Left ventricle myocardium superior (tissue), 1 donor: ENCODE results near the gene DIP2C. TPM values are rescaled to one million over a fixed set of nuclear protein-coding genes. Genes with fewer than 3 reads are reported as not detected.
"Not testable (repeated sequence)": the region's sequence is repeated elsewhere in the genome, so short reads cannot be mapped to it uniquely, and the experiment has no call there.

ENCODE experiments used
- ATAC-seq: fragments of 200-7000 bp; cut with Tn5 transposase; one replicate; pipeline ENCODE4 v1.9.1; 2020; ENCODE audit warnings: mild to moderate bottlenecking, moderate library complexity
- DNase-seq: peaks from one replicate; pipeline ENCODE4 v3.0.0-alpha.2; 2020
- intact Hi-C: fragments of 100-400 bp; cut with micrococcal nuclease; formaldehyde crosslinking; loops from one replicate; pipeline ENCODE4 v1.11.0; 2022
- total RNA-seq: library from RNA; stranded (reverse); fragmentation: NEBNext Ultra II Directional; extraction: Animal tissue kit (Norgen Biotek cat#: 25700); gene quantifications from one replicate; pipeline ENCODE4 v1.2.1, GENCODE V29; 2021
- donor health status: DM: no; HTN: yes; CAD: no; lungs with severe emphysema.

The DIP2C gene
- total RNA-seq, 1 donor from 2014 or later, result 32.6 TPM

GRCh38 chr10:437698-438490 is 251.6 kb downstream of the DIP2C start:
- no peak for ATAC-seq
- intact Hi-C loops, result no loop called here
- DNase-seq, result no peak

GRCh38 chr10:436911-437665 is 252.4 kb downstream of the DIP2C start:
- ATAC-seq (no peak), DNase-seq (no peak)
- intact Hi-C loops, result no loop called here

GRCh38 chr10:436013-436697 is 253.3 kb downstream of the DIP2C start:
- no peak for ATAC-seq
- intact Hi-C loops, result no loop called here

GRCh38 chr10:435397-435796 is 254.1 kb downstream of the DIP2C start:
- no peak for DNase-seq
- intact Hi-C loops, result no loop called here
- ATAC-seq, result no peak

More at GRCh38 chr10:436013-436697, 253.3 kb downstream of the DIP2C start:
- DNase-seq, result no peak

GRCh38 chr10:429696-430095 is 259.8 kb downstream of the DIP2C start:
- intact Hi-C loops, result no loop called here
- DNase-seq (no peak), ATAC-seq (no peak)

GRCh38 chr10:427761-428519 is 261.5 kb downstream of the DIP2C start:
- intact Hi-C loops, result no loop called here
- DNase-seq (no peak), ATAC-seq (no peak)

- intact Hi-C loops, ATAC-seq: not testable (repeated sequence)
These were observed 264.1 kb downstream of the DIP2C start for GRCh38 chr10:425365-425764.

GRCh38 chr10:424724-425123 is 264.7 kb downstream of the DIP2C start:
- ATAC-seq, intact Hi-C loops, DNase-seq: not testable (repeated sequence)

More at GRCh38 chr10:425365-425764, 264.1 kb downstream of the DIP2C start:
- not testable (repeated sequence) for DNase-seq

- ATAC-seq (no peak), DNase-seq (no peak)
- intact Hi-C loops, result no loop called here
These were observed 266.3 kb downstream of the DIP2C start for GRCh38 chr10:423178-423577.

- ATAC-seq, result no peak
- intact Hi-C loops, result no loop called here
These were observed 266.8 kb downstream of the DIP2C start for GRCh38 chr10:422675-423074.

GRCh38 chr10:422241-422640 is 267.2 kb downstream of the DIP2C start:
- DNase-seq (no peak), ATAC-seq (no peak)
- intact Hi-C loops, result no loop called here

More at GRCh38 chr10:422675-423074, 266.8 kb downstream of the DIP2C start:
- no peak for DNase-seq

- intact Hi-C loops, result no loop called here
- DNase-seq (no peak), ATAC-seq (no peak)
These were observed 268.3 kb downstream of the DIP2C start for GRCh38 chr10:421170-421569.

GRCh38 chr10:420154-421121 is 269.0 kb downstream of the DIP2C start:
- DNase-seq (no peak), ATAC-seq (no peak)
- intact Hi-C loops, result no loop called here

- ATAC-seq (no peak), DNase-seq (no peak)
- intact Hi-C loops, result no loop called here
These were observed 270.6 kb downstream of the DIP2C start for GRCh38 chr10:418894-419293.

- DNase-seq, result no peak
- intact Hi-C loops, result no loop called here
- ATAC-seq, result no peak
These were observed 271.2 kb downstream of the DIP2C start for GRCh38 chr10:418226-418625.

- ATAC-seq (no peak), DNase-seq (no peak)
- intact Hi-C loops, result no loop called here
These were observed 273.4 kb downstream of the DIP2C start for GRCh38 chr10:416091-416515.

GRCh38 chr10:413662-414071 is 275.8 kb downstream of the DIP2C start:
- ATAC-seq (no peak), DNase-seq (no peak)
- intact Hi-C loops, result no loop called here

GRCh38 chr10:412109-412508 is 277.4 kb downstream of the DIP2C start:
- intact Hi-C loops, result no loop called here
- DNase-seq (no peak), ATAC-seq (no peak)
